Amniotic epithelial cell (primary cell): ENCODE results near the gene FGG.
A peak's percentile ranks its signal among the peaks of the same experiment; 100 is the strongest.

ENCODE experiments used
- DNase-seq: peaks from one replicate; pipeline ENCODE4 v3.0.0-alpha.2; 2010; ENCODE audit warnings: low read depth

The FGG gene

GRCh38 chr4:154612472-154613414 lies at the start of gene FGG:
Gene FGG (minus strand): TSS chr4:154612656. CDS start chr4:154612609, 47 bp downstream.
- peak; percentile 52 for DNase-seq

- peak; percentile 37 for DNase-seq
Observed at GRCh38 chr4:154660052-154660451, 47.6 kb upstream of the FGG start.

- no peak for DNase-seq
Observed at GRCh38 chr4:154658680-154659405, 46.4 kb upstream of the FGG start.

- peak; percentile 5 for DNase-seq
Observed at GRCh38 chr4:154643493-154643892, 31.0 kb upstream of the FGG start.

- no peak for DNase-seq
Observed at GRCh38 chr4:154642373-154643009, 30.0 kb upstream of the FGG start.

GRCh38 chr4:154640999-154641398 lies 28.5 kb upstream of the FGG start:
- DNase-seq: no peak

- no peak for DNase-seq
Observed at GRCh38 chr4:154634058-154634457, 21.6 kb upstream of the FGG start.

- no peak for DNase-seq
Observed at GRCh38 chr4:154631828-154632227, 19.4 kb upstream of the FGG start.

- DNase-seq: no peak
Observed at GRCh38 chr4:154630324-154630723, 17.9 kb upstream of the FGG start.

GRCh38 chr4:154626793-154627484 lies 14.5 kb upstream of the FGG start:
- peak; percentile 33 for DNase-seq

- DNase-seq: no peak
Observed at GRCh38 chr4:154625971-154626370, 13.5 kb upstream of the FGG start.

- DNase-seq: no peak
Observed at GRCh38 chr4:154623995-154624394, 11.5 kb upstream of the FGG start.

GRCh38 chr4:154623436-154623835 lies 11.0 kb upstream of the FGG start:
- DNase-seq: no peak

GRCh38 chr4:154622598-154622997 lies 10.1 kb upstream of the FGG start:
- DNase-seq: peak; percentile 65

- DNase-seq: no peak
Observed at GRCh38 chr4:154620111-154620510, 7.7 kb upstream of the FGG start.

GRCh38 chr4:154618708-154619315 lies 6.4 kb upstream of the FGG start:
- DNase-seq: peak; percentile 35

GRCh38 chr4:154617820-154618317 lies 5.4 kb upstream of the FGG start:
- no peak for DNase-seq

- no peak for DNase-seq
Observed at GRCh38 chr4:154616731-154617130, 4.3 kb upstream of the FGG start.

- no peak for DNase-seq
Observed at GRCh38 chr4:154616287-154616686, 3.8 kb upstream of the FGG start.

- no peak for DNase-seq
Observed at GRCh38 chr4:154615211-154615610, 2.8 kb upstream of the FGG start.

- DNase-seq: peak; percentile 84
Observed at GRCh38 chr4:154614306-154614705, 1.9 kb upstream of the FGG start.
